Stimulated activated CD4-positive, alpha-beta T cell treated with anti-CD3 and anti-CD28 coated beads, Interleukin-2, amount 100 ng/mL, for 24 hours (primary cell): Measurements from ENCODE around the gene OR2A2.

ENCODE experiments used
- DNase-seq, 2 donors: peaks; one replicate each; pipeline ENCODE4 v3.0.0-alpha.2; 2020

OR2A2 gene

GRCh38 chr7:144144426-144144825 is 35.0 kb downstream of the OR2A2 start:
- DNase-seq: no peak

GRCh38 chr7:144148224-144148827 is 38.9 kb downstream of the OR2A2 start:
- DNase-seq: no peak

- no peak for DNase-seq
Measured at GRCh38 chr7:144158861-144159260, 49.5 kb downstream of the OR2A2 start.
